GM19455 (cell line): Measurements from ENCODE around the gene ADAR.
A peak's percentile ranks its signal among the peaks of the same experiment; 100 is the strongest.

Source experiments
- ATAC-seq: cut with Tn5 transposase; IDR thresholded peaks from one replicate; pipeline ENCODE4 v1.9.1; 2021; ENCODE audit not compliant: unreplicated experiment

ADAR gene

DNA sequence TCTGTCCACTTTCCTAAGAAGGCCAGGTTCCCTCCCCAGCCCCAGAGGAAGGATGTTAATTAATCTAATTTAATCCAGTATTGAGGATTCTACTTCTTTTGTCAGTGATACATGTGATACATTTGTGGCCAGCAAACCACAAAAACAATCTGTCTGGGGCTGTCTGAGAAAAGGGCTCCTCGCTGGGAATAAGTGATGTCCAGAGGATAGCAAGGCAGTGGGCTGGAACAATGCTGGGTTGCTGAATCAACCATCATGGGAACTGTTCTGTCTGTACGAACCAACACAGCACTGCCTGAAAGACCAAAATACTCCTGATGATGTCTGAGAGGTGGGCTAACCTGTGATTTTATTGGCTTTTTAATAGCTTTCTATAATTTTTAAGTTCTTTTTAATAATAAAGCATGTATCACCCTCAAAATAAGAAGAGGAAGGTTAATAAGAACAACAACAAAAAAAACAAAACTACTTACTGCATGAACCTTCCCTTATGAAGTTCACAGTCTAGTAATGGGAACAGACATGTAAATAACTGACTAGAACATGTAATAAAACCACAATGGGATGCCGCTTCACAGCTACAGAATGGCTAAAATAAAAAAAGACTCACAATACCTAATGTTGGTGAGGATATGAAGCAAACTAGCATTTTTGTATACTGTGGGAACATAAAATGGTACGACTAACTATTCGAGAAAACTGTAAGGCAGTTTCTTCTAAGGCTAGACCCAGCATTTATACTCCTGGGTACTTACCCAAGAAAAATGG is 11.4 kb upstream of the ADAR start:
- no peak for ATAC-seq

DNA sequence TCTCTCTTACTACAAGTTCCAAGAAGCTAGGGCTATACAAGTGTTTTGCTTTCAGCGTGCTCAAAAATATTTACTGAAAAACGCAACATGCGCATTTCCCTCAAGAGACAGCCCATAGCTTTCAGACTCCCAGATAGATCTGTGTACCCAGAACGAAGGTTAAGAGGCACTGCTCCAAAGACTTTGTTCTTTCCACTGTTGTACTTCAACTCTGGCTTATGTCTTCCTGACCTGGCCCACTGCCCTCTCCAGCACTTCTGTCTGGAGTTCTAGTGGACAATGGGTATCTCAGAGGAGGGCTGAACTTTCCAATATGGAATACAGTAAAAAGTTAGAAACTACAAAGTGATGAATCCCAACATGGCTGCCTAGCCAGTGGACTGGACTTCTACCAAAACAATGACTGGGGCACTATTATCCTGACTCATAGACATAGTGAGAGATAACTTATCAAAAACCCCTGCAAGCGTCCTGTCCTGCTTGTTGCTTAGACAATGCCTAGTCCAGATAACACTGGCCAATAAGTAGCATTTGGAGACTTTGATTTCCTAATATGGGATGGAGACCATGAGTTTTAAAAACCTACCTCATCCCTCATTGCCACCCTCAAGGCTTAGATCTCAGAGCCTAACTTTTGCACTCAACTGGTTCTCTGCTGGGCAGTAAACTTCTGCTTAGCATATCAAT is 8.8 kb upstream of the ADAR start:
- no peak for ATAC-seq

DNA sequence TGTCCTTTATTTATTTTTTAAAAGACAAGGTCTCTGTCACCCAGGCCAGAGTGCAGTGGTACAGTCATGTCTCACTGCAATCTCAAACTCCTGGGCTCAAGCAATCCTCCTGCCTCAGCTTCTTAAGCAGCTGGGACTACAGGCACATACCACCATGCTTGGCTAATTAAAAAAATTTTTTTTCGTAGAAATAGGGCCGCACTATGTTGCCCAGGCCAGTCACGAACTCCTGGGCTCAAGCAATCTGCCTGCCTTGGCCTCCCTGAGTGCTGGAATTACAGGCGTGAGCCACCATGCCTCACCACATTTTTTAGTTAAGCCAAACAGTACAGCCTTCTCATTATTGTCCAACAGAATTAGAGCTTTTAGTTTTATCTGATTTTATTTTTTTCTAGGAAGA is 7.4 kb upstream of the ADAR start:
- no peak for ATAC-seq

DNA sequence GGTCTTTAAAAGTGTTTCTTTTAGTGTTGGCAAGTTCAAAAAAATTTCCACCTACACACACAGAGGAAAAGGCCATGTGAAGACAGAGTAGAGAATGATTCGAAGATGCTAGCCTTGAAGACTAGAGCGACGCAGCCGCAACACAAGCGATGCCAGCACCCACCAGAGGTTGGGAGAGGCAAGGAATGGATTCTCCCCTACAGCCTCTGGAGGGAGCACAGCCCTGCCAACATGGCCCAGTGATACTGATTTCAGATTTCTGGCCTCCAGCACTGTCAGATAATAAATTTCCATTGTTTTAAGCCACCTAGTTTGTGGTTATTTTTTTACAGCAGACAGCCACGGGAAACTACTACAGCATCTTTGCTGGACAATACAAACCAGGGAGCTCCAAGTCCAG is 6.9 kb upstream of the ADAR start:
- no peak for ATAC-seq

DNA sequence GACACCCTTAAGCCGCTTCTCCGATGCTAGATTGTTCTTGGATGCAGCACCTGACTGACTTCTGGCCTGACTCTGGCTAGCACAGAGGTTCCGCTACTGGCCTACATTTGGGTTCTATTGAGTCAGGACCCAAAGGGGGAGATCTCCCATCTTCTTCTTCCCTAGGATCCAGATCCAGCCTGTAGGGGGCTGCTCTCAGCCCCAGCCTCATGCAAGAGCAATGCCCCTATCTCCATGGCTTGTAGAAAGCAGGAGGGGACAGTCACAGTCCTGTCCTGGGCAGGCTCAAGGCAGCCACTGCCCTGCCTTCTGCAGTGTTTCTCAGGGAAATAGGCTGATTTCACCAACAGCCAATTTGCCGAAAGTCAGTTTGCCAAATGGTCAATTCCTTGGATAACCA is 6.3 kb upstream of the ADAR start:
- no peak for ATAC-seq

DNA sequence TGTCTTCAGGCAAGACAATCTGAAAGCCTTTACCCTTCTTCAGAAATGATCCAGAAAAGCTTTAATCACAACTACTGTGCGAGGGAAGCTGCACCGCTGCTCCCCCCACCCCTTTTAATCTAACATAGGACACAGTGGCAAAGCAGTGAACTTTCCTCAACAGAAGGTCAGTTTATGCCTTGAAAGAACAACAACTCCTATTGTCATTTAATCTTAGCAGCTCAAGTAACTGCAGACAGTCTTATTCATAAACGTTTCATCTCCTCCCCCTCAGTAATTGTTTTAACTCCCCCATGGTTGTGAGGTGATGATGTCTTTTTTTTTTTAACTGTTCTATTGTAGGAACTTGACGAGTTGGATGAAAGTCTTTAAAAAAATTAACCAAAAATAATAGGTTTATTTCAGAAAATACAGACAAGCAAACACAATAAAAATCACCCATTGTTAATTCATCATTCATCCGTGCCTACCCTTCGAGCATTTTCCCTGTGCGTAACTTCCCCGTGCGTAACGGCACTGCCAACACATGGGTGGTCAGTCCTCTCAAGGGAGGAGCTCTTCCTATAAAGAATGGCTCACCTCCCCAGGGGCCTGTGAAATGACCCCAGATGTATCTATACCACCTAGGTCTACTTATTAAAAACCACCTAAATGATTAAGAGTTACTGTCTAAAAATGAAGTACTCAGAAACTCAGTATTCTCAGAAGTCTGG is 3.3 kb upstream of the ADAR start:
- no peak for ATAC-seq

DNA sequence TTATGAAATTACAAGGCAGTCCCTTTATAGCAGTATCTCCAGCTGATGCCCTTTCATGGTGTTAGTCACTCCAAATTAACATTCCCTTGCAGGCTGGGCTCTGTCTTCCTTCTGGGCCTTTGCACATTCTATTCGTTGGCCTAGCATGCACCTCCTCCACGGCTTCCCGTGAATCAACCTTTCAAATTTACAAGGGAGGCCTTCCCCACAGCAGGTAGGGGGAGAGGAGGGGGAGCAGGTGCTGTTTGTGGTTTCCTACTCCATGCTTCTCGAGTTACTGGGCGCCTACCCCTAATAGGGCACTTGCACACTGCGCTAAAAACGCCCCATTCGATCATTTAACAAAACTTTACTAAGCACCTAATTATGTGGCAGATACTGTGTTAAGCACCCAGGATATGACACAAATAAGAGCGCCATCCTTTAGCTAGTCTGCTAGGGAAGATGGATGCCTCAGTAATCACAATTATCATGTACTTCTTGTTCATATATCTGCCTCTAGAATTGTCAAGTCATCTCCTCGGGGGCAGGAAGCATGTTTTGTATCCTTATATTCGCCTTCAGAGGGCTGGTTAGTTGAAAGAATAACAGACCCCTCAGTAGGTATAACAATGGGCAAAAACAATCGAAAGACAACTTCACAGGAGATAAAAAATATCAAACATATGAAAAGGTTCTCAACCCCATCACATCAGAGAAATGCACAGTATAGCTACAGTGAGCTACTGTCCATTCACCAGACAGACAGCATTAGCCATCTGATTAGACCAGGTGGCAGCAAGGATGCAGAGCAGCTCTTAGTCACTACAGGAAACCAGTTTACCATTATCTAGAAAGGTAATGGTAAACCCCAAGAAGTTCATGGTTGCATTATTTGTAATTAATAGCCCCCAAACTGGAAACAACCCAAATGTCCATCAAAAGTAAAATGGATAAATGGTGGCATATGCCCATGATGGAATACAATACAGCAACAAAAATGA is 1.7 kb upstream of the ADAR start:
- no peak for ATAC-seq

DNA sequence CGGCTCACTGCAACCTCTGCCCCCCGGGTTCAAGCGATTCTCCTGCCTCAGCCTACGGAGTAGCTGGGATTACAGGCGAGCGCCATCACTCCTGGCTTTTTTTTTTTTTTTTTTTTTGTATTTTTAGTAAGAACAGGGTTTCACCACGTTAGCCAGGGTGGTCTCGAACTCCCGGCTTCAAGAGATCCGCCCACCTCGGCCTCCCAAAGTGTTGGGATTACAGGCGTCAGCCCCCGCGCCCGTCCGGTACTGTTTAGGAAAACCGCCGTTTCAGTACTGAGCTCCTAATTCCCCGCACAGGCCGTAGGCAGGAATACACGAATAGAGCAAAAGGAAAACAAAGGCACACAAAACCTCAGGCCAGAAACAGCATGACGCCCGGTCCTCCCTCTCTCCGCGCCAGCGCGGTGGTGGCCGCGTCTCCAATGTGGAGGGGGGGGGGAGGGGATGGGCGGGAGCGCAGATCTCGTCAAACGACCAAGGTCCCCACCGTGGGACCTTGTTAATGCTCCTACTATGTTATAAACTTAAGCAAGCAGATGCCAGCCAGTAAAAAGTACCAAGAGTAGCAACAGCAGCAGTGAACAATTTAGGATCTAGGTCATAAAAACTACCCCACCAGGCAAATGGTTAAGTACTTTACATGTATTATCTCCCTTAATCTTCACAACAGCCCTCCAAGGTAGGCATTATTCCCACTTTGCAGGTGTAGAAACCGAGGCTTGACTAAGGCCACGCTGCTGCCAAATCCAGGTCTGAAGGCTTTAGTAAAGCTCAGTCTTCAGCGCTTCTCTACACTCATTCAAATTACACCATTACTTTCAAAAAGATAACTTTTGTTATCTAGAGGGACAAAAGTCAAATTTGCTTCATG is 648 bp upstream of the ADAR start:
- ATAC-seq: peak; percentile 4

DNA sequence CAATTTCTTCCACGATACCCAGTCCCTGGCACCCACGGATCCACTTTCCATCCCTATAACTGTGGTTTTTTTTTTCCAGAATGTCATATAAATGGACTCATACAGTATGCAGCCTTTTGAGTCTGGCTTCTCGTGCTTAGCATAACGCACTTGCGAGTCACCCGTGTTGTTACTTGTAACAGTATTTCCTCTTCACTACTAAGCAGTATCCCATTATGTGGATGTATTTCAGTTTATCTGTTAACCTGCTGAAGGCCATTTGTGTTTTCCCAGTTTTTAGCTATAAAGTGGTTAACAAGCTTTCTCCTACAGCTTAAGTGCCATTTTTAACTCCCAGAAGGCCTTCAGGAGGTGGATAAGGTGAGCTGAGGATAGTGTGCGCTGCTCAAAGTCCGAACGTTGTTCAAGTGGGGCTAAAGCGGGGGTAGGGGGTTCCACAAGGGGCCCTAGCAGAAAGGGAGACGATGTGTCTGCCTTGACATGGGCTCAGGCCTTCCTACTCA is 829 bp downstream of the ADAR start:
- no peak for ATAC-seq

DNA sequence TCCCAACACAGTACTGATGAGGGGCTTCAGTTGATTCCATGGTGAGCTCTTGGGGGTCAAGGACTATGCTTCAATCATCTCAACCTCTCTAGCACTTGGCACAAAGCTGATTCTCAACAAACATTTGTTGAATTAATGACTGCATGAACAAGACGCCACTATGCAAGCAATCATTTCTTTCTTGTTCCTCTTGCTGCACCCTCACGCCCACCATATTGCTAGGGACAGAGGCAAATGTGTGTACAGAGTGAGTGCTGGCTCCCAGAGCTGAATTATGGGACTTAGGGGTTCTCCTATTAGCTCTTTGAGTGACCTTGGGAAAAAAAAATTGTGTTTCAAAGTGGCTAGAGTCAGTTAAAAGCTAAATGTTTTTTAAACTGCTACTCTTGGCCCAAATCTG is 2.5 kb downstream of the ADAR start:
- ATAC-seq: no peak

DNA sequence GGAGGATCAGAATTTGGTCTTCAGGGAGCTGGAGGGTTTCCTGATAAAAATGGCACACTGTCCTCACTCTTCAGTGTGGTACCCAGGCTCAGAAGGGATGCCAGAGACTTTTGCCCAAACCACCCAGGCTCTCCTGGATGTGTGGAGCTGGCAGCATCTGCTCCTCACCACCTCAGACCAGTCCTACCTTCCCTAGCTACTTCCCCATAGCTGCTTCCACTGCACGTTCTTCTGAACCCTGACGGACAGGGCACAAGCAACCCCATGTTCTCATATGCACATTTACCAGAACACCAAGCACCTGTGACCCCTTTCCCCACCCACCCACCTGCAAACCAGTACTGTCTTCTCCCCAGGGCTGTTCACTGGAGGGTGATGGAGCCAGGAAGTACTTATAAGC is 4.7 kb downstream of the ADAR start:
- no peak for ATAC-seq

DNA sequence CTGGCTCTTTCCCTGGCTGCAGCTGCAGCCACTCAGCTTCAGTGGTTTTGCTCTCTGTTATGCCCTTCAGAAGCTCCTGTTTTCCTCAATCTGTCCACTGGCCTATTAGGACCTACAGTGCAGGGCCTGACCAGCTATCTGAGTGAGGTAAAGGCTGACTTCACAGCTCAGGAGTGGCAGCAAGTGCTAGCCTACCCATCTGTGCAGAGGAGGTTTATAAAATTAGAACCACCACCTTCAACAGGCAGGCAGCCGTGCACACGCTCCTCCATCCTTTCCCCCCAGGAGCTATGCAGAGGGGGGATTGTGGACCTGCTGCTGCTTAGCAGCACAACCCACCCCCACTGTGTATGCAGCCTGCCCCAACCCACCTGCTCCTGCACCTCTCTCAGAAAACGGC is 8.3 kb downstream of the ADAR start:
- no peak for ATAC-seq

DNA sequence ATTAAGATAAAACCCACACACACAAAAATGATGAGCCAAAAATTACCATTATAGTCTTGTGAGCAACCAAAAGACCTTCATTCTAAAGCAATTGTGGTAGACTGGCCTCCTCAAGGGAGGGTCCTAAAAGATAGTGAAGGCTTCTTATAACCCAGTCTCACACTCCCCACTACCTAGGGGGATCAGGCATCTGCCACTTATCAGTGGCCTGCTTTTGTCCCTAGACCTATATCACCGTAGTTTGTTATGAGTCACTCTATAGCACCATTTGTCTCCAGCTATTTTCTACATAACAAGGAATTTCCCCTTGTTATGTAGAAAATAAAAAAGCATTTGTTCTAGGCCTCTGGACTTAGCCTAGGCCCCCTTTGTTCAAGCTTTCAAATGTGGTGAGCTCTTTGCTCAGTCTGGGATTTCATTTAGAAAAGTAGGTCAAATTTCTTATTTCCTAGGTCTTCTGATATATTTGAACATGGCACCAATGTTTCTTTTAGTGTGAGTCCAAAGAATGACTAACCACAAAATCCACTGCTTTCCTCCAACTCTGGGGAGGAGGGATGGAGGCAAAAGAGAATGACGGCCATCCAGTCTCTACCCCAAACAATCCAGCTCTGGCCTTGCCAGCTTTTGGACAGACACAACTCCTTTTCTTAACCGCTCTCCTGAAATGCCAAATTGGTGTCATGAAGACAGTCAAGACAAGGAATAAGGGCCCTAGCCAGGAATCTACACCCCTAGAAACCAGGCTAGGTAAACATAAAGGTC is 8.9 kb downstream of the ADAR start:
- ATAC-seq: no peak

DNA sequence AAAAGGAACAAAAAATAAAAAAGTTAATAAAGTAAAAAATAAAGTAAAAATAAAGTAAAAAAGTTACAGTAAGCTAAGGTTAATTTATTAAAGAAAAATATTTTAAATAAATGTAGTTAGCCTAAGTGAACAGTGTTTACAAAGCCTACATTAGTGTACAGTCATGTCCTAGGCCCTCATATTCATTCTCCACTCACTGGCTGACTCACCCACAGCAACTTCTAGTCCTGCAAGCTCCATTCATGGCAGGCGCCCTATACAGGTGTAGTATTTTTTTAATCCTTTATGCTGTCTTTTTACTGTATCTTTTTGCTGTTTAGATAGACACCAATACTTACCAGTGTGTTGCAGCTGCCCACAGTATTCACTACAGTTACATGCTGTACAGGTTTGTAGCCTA is 12.4 kb downstream of the ADAR start:
- ATAC-seq: no peak

DNA sequence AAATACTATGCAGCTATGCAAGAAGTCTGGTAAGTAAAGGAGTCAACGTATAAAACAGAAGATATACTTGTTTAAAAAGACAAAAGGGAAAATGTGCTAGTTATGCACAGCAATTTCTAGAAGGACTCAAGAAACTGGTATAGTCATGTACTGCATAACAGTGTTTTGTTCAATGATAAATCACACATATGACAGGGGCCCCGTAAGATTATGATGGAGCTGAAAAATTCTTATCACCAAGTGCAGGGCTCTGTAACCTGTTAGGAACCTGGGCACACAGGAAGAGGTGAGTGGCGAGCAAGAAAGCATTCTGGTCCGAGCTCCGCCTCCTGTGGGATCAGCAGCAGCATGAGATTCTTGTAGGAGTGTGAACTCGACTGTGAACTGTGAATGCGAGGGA is 13.2 kb downstream of the ADAR start:
- ATAC-seq: no peak

DNA sequence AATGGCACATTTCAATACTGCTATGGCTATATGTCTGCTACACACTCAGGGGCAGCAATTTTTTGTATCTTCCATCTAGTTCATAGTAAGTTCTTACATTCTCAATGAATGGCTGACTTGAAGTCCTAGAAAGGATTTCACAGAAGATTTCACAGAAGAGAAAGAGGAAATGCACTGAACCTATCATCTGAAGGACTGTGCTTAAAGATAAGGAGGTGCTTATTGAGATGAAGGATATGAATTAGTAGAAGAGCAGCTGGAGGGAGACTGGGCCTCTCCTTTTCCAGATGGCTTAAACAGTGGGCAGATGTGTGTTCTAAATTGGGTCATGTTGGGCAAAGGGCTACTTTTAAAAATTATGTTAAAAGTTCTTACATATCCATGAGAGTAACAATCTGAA is 14.6 kb downstream of the ADAR start:
- ATAC-seq: no peak

DNA sequence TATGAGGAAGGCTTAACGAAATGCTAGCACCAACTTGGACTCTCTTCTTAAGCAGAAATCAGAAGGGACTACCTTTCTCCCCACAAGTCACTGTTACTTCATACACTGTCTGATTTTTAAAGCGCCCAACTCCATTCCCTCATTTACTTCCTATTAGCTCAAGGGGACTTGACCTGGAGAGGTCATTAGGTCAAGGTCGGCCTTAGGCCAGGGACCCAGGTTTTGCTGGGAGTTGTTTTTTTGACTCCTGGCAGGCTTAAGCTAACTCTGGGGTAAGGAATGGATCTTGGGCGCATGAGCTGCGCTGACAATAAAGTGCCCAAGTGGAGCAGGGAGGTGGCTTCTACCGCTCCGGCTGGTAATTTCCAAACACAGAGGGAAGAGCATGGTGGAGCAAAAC is 16.8 kb downstream of the ADAR start:
- no peak for ATAC-seq

DNA sequence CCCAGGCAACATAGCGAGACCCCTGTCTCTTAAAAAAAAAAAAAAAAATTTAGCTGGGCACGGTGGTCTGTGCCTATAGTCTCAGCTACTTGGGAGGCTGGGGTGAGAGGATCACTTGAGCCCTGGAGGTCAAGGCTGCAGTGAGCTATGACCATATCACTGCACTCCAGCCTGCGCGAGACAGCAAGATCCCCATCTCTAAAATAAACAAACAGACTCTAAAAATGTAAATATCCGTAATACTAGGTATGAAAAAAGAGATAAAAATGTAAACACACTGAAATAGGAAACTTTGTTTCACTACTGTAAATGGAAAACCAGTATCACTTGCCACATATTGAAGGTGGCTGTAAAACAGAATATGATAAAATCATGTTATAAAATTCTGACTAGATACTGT is 17.2 kb downstream of the ADAR start:
- ATAC-seq: no peak

DNA sequence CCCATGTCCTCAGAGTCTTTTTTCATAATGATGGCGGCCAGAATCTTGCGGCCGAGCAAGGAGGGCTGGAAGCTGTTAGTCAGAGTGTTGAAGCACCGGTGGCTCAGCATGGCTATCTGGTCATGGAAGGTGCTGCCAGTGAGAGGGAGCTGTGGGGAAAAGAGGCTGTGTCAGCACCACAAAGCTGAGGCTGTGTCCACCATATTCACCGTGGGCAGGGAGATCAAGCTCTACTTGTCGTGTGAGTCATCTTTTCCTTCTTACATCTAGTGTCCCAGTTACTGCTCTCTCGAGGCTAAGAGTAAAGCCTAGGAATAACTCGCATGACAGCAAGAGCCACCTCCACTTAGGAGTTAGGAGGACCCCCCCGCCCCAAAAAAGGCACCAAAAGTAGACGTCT is 18.2 kb downstream of the ADAR start:
- ATAC-seq: no peak
